Spinal cord (tissue), 10 donors: Measurements from ENCODE around the gene FECH. TPM values are rescaled to one million over a fixed set of nuclear protein-coding genes. Genes with fewer than 3 reads are reported as not detected.
"Not testable (repeated sequence)": the region's sequence is repeated elsewhere in the genome, so short reads cannot be mapped to it uniquely, and the experiment has no call there.

ENCODE experiments used
- DNase-seq, 6 donors: peaks; one replicate each; pipeline versions ENCODE4 v3.0.0 to v3.0.0-alpha.2; 2013 to 2015; ENCODE audit warnings: low spot score in 6 of 6, low read depth in 4 of 6
- H3K27ac ChIP-seq: one replicate; pipeline ENCODE4 v1.5.1; 2013; ENCODE audit warnings: low read depth, low read length, control low read depth
- H3K27me3 ChIP-seq: one replicate; pipeline ENCODE4 v1.6.1; 2013; ENCODE audit warnings: low read length; ENCODE audit not compliant: control insufficient read depth, insufficient read depth
- H3K36me3 ChIP-seq: one replicate; pipeline ENCODE4 v1.6.1; 2013; ENCODE audit warnings: low read length; ENCODE audit not compliant: control insufficient read depth, insufficient read depth
- H3K4me1 ChIP-seq: one replicate; pipeline ENCODE4 v1.6.1; 2013; ENCODE audit warnings: low read length; ENCODE audit not compliant: control insufficient read depth, insufficient read depth
- H3K4me3 ChIP-seq: one replicate; pipeline ENCODE4 v1.5.1; 2013; ENCODE audit warnings: low read depth, low read length, control low read depth
- H3K9me3 ChIP-seq: one replicate; pipeline ENCODE4 v1.6.1; 2013; ENCODE audit warnings: low read length; ENCODE audit not compliant: control insufficient read depth, insufficient read depth
- WGBS: methylation state at CpG from one replicate; pipeline ENCODE4 v1.1.5; 2013; ENCODE audit warnings: missing lambda C conversion rate; ENCODE audit not compliant: insufficient coverage; 5-methylcytosine and 5-hydroxymethylcytosine counted together
- polyA plus RNA-seq, 2 donors: library from polyadenylated mRNA; unstranded; fragments of 120-200 nt; gene quantifications; one replicate each; pipeline ENCODE4 v1.2.1, GENCODE V29; 2013; ENCODE audit not compliant: insufficient read length in 2 of 2
- total RNA-seq, 2 donors: library from RNA; depleted of rRNA in 1 of 2; stranded (reverse); fragments of 120-200 nt in 1 of 2; fragments of >200 nt in 1 of 2; gene quantifications; one replicate each; pipeline versions ENCODE4 v1.2.3 to v1.2.4, GENCODE V29; 2013 to 2014
- donor health status: healthy.

The FECH gene
- total and polyA plus RNA-seq, 4 donors, result 27.4 to 65.6 (median 36.0) TPM

DNA sequence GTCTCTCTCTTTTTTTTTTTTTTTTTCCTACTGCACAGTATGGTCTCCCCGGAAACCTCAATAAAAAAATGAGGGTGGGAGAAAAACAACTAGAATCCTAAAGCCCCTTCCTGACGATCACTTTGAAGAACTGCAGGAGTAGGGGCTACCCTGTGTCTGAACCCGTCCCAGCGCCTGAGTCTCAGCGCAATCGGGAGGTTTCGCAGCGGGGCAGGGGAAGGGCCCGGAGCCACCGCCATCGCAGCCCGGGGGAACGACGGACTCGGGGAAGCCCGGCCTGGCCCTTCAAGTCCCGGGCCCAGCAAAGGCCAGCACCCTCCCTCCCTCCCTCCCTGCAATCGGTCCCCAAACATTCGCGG, 34.7 kb upstream of the FECH start:
- peak overlapping the region; percentile 84 for H3K27ac ChIP-seq
- H3K4me1 ChIP-seq, result peaks cover 10% of the 10 kb centered on the region
- no peaks in the 10 kb centered on the region for H3K9me3 ChIP-seq
- peaks cover 22% of the 10 kb centered on the region for H3K36me3 ChIP-seq
- no peak for DNase-seq
- H3K27me3 ChIP-seq, result no peaks in the 10 kb centered on the region
- WGBS, result under 1% methylated on average over 16 of the region's 20 CpGs
- H3K4me3 ChIP-seq, result peak overlapping the region; percentile 97

GRCh38 chr18:57619876-57620275, 33.4 kb upstream of the FECH start:
- 94% methylated on average over 2 of the region's 3 CpGs for WGBS
- Histone ChIP-seq H3K27me3 (no peaks in the 10 kb centered on the region), H3K9me3 (no peaks in the 10 kb centered on the region), H3K36me3 (peaks cover 33% of the 10 kb centered on the region), H3K4me1 (peaks cover 10% of the 10 kb centered on the region), H3K27ac (no peak overlapping the region), H3K4me3 (no peak overlapping the region)
- DNase-seq, result no peak

DNA sequence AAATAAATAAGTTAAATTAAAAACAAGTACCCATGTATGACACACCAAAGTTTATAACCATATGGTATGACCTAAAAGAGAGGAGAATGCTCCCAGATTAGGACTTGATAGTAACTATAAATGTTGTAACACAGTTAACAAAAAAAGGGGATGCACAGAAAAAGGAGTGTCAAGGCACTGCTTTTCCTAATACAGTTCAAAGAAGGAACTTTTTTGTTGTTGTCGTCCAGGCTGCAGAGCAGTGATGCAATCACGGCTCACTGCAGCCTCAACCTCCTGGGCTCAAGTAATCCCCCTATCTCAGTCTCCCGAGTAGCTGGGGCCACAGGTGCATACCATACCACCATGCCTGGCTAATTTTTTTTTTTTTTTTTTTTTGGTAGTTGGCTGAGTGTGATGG, 32.4 kb upstream of the FECH start:
- DNase-seq, result no peak
- H3K9me3 ChIP-seq, result no peaks in the 10 kb centered on the region
- H3K4me3 ChIP-seq, result no peak overlapping the region
- WGBS, result 100% methylated on average over 1 of the region's 3 CpGs
- no peak overlapping the region for H3K27ac ChIP-seq
- H3K4me1 ChIP-seq, result peaks cover 10% of the 10 kb centered on the region
- peaks cover 40% of the 10 kb centered on the region for H3K36me3 ChIP-seq
- H3K27me3 ChIP-seq, result no peaks in the 10 kb centered on the region

- H3K4me1 ChIP-seq, result no peaks in the 10 kb centered on the region
- DNase-seq, result no peak
- no peaks in the 10 kb centered on the region for H3K27me3 ChIP-seq
- H3K27ac ChIP-seq, result no peak overlapping the region
- no CpG with 5 or more reads among the region's 1 CpG for WGBS
- peaks cover 28% of the 10 kb centered on the region for H3K36me3 ChIP-seq
- H3K9me3 ChIP-seq, result no peaks in the 10 kb centered on the region
- no peak overlapping the region for H3K4me3 ChIP-seq
These were observed 17.4 kb upstream of the FECH start for GRCh38 chr18:57603871-57604270.

DNA sequence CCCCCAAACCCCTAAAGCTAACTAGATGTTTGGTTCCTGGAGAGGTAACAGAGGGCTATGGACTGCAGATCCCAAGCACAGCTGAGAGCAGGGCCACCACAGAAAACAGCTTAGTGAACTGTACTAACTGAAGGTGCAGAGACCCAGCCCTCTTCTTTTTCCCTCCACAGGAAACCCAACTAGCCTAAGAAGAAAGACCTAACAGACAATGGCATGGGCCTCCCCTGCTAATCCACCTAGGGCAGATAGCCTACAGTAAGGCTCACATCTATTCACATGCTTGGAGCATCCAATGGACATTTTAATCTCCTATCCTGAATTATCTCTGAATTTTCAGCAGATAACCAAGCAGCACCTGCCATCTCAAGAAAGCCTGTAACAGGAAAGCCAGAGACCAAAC, 8.8 kb upstream of the FECH start:
- no peaks in the 10 kb centered on the region for H3K9me3 ChIP-seq
- DNase-seq, result no peak
- H3K4me1 ChIP-seq, result no peaks in the 10 kb centered on the region
- no peak overlapping the region for H3K27ac ChIP-seq
- no peaks in the 10 kb centered on the region for H3K27me3 ChIP-seq
- peaks cover 2% of the 10 kb centered on the region for H3K36me3 ChIP-seq
- H3K4me3 ChIP-seq, result no peak overlapping the region

GRCh38 chr18:57592716-57593115, 6.2 kb upstream of the FECH start:
- not testable (repeated sequence) for H3K4me1 ChIP-seq, DNase-seq, H3K4me3 ChIP-seq, H3K36me3 ChIP-seq, H3K9me3 ChIP-seq, H3K27me3 ChIP-seq, H3K27ac ChIP-seq
- WGBS, result no CpG with 5 or more reads among the region's 4 CpGs

DNA sequence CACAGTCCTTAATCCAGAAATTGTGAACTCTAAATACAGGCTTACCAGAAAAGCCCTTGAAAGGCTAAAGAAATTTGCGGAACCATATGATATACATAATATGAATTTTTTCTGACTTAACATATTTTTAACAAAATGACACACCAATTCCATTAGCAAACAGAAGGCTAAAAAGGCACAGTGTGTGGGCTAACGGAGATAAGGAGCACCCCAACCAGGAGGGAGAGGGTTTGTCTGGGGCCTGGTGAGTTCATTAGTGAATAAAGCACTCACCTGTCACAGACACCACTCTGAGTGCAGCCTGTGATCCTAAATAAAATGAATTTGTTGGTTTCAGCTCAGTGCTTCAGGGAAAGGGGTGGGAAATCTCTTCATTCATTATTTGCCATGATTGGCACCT, 2.7 kb upstream of the FECH start:
- Histone ChIP-seq H3K27ac (no peak overlapping the region), H3K4me3 (no peak overlapping the region), H3K27me3 (no peaks in the 10 kb centered on the region), H3K4me1 (peaks cover 6% of the 10 kb centered on the region), H3K9me3 (no peaks in the 10 kb centered on the region), H3K36me3 (peaks cover 2% of the 10 kb centered on the region)
- WGBS, result no CpG with 5 or more reads among the region's 2 CpGs
- DNase-seq, result peak in 1 of 6 donors; percentile 26

DNA sequence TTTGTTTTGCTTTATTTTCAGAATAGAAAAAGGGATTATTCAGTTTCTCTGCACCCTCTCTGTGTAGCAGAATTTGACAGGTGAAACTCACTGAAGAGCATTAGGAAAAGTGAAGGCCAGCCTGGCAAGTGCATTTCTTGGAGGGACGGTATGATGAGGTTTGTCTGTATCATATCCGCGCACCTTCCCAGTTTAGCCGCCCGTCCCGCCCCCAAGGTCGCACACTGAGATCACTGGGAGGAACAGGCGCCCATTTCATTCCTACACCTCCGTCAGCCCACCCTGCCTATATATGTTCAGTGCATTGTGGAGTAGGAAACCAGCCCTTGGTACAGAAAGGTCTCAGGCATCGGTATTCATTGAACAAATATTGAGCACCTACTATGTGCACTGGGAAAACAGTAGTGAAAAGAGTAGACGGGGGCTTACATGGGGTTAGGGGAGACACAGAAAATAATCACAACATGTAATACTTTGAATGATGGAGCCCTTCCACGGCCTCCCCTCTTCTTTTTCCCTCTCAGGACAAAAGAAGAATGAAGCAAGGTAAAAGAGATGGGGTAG, 678 bp upstream of the FECH start:
- H3K4me1 ChIP-seq, result peaks cover 6% of the 10 kb centered on the region
- DNase-seq, result no peak
- peak overlapping the region; percentile 57 for H3K27ac ChIP-seq
- H3K27me3 ChIP-seq, result no peaks in the 10 kb centered on the region
- WGBS, result 83% methylated on average over 1 of the region's 12 CpGs
- peaks cover 5% of the 10 kb centered on the region for H3K36me3 ChIP-seq
- no peaks in the 10 kb centered on the region for H3K9me3 ChIP-seq
- H3K4me3 ChIP-seq, result peak overlapping the region; percentile 51

GRCh38 chr18:57585855-57586250, 649 bp downstream of the FECH start:
- H3K27ac ChIP-seq, result no peak overlapping the region
- WGBS, result 21% methylated on average over 5 of the region's 8 CpGs

GRCh38 chr18:57585421-57585820, 1.1 kb downstream of the FECH start:
- Histone ChIP-seq H3K4me1 (peaks cover 11% of the 10 kb centered on the region), H3K36me3 (peaks cover 8% of the 10 kb centered on the region), H3K9me3 (no peaks in the 10 kb centered on the region), H3K27ac (no peak overlapping the region), H3K27me3 (no peaks in the 10 kb centered on the region), H3K4me3 (peak overlapping the region; percentile 51)
- DNase-seq, result peak in 2 of 6 donors; percentile 27 to 36
- 18% methylated on average over 9 of the region's 9 CpGs for WGBS

More at GRCh38 chr18:57585855-57586250, 649 bp downstream of the FECH start:
- peaks cover 7% of the 10 kb centered on the region for H3K4me1 ChIP-seq
- peak overlapping the region; percentile 51 for H3K4me3 ChIP-seq
- DNase-seq, result peak in 1 of 6 donors; percentile 47
- H3K9me3 ChIP-seq, result no peaks in the 10 kb centered on the region
- H3K36me3 ChIP-seq, result peaks cover 5% of the 10 kb centered on the region
- no peaks in the 10 kb centered on the region for H3K27me3 ChIP-seq
